ENCODE measurements around the gene ASCC2.
"Not testable (repeated sequence)": the region's sequence is repeated elsewhere in the genome, so short reads cannot be mapped to it uniquely, and the experiment has no call there.

The ASCC2 gene

GRCh38 chr22:29758068-29758622, 79.9 kb downstream of the ASCC2 start:
- DNase-seq (ENCODE audit: low read depth in 1 of 2, low spot score in 1 of 2): no peak

DNA sequence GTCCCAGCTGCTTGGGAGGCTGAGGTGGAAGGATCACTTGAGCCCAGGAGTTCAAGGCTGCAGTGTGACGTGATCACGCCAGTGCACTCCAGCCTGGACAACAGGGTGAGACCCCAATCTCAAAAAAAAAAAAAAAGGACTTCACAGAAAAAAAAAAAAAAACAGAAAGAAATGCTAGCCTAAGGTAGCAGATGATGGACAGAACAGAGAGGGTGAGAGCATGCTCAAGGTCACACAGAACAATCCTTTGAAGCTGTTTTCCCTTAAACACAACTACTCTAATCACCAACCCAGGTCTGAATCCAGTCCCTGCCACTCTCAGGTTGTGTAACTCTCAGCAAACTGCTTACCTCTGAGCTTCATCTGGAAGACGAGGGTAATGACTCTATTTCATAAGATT, 81.0 kb downstream of the ASCC2 start:
- no peak for DNase-seq (ENCODE audit: low read depth in 1 of 2, low spot score in 1 of 2)

DNA sequence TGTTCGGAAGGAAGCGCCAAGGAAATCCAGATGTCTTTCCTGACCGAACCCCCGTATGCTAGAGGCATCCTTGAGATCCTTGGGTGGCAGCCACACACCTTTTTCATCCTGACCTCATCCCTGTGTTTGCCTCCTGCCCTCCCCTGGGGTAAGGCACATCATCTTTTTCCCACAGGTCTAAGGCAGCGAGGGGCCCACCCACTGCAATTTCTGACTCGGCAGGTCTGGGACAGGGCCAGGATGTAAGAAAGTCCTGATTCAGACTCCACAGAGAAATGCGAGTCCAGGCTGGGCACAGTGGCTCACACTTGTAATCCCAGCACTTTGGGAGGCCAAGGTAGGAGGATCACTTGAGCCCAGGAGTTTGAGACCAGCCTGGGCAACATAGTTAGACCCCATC, 81.7 kb downstream of the ASCC2 start:
- DNase-seq (ENCODE audit: low read depth in 1 of 2, low spot score in 1 of 2): no peak

- DNase-seq (ENCODE audit: low read depth in 1 of 2, low spot score in 1 of 2): no peak
These were observed 82.2 kb downstream of the ASCC2 start for GRCh38 chr22:29755889-29756288.

- DNase-seq (ENCODE audit: low read depth in 1 of 2, low spot score in 1 of 2): not testable (repeated sequence)
These were observed 83.2 kb downstream of the ASCC2 start for GRCh38 chr22:29754658-29755395.

DNA sequence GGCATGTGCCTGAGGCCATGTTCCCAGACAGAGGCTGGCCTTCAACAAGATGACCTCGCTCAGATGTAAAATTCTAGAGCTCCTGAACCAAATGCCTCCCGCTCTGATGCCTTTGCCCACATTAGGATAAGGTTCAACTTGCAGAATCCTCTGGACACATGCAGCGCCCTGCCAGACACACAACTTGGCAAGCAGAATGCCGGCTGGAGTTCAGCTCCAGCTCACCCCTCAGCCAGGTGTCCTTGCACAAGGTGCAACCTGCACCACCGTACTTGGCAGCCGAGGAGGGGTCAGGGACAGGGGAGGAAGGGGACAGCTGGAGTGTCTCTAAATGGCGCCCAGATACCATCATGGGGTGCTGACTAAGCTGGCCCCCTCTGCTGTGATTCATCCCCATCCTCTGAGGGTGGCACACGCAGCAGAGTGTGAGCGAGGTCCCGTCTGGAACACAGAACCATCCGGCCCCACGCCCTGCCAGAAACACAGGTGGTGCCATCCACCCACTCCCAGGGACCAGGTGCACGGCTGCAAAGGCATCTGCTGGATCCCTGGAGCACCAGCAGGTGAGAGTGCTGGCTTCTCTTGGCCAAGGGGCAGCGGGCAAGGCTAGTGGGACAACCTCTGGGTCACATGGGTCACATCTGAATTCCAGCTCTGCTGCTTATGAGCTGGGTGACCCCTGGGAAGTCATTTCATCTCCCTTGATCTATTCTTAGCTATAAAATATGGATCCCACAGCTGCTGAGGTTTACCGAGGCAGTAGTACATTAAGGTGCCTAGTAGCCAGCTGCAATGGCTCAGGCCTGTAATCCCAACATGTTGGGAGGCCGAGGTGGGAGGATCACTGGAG, 84.0 kb downstream of the ASCC2 start:
- no peak for DNase-seq (ENCODE audit: low read depth in 1 of 2, low spot score in 1 of 2)

- DNase-seq (ENCODE audit: low read depth in 1 of 2, low spot score in 1 of 2): no peak
These were observed 86.4 kb downstream of the ASCC2 start for GRCh38 chr22:29751669-29752068.

- DNase-seq (ENCODE audit: low read depth in 1 of 2, low spot score in 1 of 2): no peak
These were observed 87.2 kb downstream of the ASCC2 start for GRCh38 chr22:29750559-29751538.

GRCh38 chr22:29750029-29750428, 88.0 kb downstream of the ASCC2 start:
- DNase-seq (ENCODE audit: low read depth in 1 of 2, low spot score in 1 of 2): no peak

GRCh38 chr22:29748248-29748893, 89.7 kb downstream of the ASCC2 start:
- DNase-seq (ENCODE audit: low read depth in 1 of 2, low spot score in 1 of 2): no peak

- DNase-seq (ENCODE audit: low read depth in 1 of 2, low spot score in 1 of 2): no peak
These were observed 90.2 kb downstream of the ASCC2 start for GRCh38 chr22:29747832-29748231.

DNA sequence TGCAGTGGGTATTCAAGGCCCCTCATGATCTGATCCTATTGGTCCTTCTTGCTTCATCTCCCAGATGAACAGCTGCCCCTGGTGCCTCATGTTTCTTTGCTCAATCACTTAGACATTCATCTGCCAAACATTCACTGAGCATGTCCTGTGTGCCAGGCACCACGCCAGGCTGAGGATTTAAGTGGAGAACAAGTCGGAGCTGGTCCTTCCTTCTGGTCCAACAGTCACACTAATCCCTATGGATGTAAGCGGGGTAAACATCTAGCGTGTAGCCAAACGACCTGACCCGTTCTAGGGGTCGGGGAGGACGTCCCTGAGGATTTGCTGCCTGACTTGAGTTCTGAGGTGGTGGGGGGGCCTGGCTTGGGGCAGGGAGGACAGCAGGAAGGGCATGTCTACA, 93.2 kb downstream of the ASCC2 start:
- DNase-seq (ENCODE audit: low read depth in 1 of 2, low spot score in 1 of 2): no peak

- DNase-seq (ENCODE audit: low read depth in 1 of 2, low spot score in 1 of 2): no peak
These were observed 95.7 kb downstream of the ASCC2 start for GRCh38 chr22:29742326-29742725.

GRCh38 chr22:29741926-29742325, 96.1 kb downstream of the ASCC2 start:
- DNase-seq (ENCODE audit: low read depth in 1 of 2, low spot score in 1 of 2): no peak

- DNase-seq (ENCODE audit: low read depth in 1 of 2, low spot score in 1 of 2): no peak
These were observed 97.9 kb downstream of the ASCC2 start for GRCh38 chr22:29740216-29740615.

- DNase-seq (ENCODE audit: low read depth in 1 of 2, low spot score in 1 of 2): no peak
These were observed 98.7 kb downstream of the ASCC2 start for GRCh38 chr22:29739346-29739875.

All from stimulated activated CD4-positive, alpha-beta T cell treated with anti-CD3 and anti-CD28 coated beads, Interleukin-15, amount 100 ng/mL, for 1 hour (primary cell).